ENCODE data around the gene GALC.

DNA sequence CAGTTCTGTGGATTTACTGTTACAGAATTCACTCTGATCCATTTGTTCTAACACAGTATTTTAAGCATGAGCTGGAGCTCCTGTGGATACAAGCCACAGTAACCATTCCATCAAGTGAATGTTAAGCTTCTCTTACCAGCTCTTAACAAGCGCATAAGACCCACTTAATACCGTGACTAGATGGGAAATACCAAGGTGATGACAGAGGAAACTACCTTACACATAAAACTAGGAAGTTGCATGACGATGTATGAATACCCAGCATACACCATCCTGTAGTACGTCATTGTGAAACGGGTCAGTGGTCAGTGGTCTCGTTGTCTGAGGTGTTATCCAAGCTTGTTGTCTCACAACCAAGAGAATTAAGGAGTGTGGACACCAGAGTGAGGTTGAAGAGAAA, 2.0 kb upstream of the GALC start:
- TF ChIP-seq, protein P1, sequence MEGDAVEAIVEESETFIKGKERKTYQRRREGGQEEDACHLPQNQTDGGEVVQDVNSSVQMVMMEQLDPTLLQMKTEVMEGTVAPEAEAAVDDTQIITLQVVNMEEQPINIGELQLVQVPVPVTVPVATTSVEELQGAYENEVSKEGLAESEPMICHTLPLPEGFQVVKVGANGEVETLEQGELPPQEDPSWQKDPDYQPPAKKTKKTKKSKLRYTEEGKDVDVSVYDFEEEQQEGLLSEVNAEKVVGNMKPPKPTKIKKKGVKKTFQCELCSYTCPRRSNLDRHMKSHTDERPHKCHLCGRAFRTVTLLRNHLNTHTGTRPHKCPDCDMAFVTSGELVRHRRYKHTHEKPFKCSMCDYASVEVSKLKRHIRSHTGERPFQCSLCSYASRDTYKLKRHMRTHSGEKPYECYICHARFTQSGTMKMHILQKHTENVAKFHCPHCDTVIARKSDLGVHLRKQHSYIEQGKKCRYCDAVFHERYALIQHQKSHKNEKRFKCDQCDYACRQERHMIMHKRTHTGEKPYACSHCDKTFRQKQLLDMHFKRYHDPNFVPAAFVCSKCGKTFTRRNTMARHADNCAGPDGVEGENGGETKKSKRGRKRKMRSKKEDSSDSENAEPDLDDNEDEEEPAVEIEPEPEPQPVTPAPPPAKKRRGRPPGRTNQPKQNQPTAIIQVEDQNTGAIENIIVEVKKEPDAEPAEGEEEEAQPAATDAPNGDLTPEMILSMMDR (IDR thresholded peaks at IDR 0.05): no peak
- no peak for TF ChIP-seq POLR2AphosphoS5 (IDR thresholded peaks at IDR 0.05)

Measured in sigmoid colon (tissue), 4 donors.